Activated CD8-positive, alpha-beta memory T cell treated with anti-CD3 and anti-CD28 coated beads for 24 hours (primary cell): Measurements from ENCODE around the gene GSTT4.
"Not testable (repeated sequence)": the region's sequence is repeated elsewhere in the genome, so short reads cannot be mapped to it uniquely, and the experiment has no call there.

ENCODE experiments used
- DNase-seq: peaks from one replicate; pipeline ENCODE4 v3.0.0-alpha.2; 2020

GSTT4 gene

DNA sequence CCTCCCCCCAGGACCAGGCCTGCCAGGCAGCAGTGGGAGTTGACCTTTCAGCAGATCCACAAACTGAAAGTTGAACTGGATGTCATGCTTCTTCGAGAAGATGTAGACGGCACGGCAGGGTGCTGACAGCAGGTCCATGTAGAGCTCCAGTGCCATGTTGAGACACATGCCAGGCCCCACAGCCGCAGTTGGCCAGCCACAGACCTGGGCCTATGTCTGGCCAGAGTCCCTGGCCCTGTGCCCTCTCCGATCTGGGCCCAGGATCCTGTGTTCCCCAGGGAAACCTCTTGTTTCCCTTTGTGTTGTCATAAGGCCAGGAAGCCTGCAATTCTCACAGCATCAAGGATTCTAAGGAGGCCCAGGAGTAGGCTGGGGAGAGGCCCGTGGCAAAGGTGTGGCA, at the start of gene GSTT4:
Gene GSTT4 (minus strand): TSS at position 253 of the 400 bp plus-strand sequence. CDS start 97 bp downstream, at position 156.
- no peak for DNase-seq

DNA sequence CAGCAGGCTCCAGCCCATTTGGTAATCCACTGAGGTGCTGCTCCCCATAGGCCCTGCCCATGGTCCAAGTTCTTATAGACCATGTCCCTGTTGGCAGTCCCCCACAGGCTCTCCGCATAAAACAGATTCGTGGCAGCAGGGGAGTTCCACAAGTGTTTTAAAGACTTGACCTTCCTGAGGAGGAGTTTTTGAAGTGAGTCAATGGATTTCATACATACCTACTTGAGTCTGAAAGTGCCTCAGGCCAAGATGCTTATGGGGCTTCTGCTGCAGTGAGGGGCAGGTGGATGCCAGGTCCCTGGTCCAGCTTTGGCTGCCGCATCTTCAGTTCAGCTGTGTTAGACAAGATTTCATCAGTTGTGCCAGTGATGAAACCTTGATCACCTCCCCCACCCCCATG, 49.1 kb upstream of the GSTT4 start:
- no peak for DNase-seq

DNA sequence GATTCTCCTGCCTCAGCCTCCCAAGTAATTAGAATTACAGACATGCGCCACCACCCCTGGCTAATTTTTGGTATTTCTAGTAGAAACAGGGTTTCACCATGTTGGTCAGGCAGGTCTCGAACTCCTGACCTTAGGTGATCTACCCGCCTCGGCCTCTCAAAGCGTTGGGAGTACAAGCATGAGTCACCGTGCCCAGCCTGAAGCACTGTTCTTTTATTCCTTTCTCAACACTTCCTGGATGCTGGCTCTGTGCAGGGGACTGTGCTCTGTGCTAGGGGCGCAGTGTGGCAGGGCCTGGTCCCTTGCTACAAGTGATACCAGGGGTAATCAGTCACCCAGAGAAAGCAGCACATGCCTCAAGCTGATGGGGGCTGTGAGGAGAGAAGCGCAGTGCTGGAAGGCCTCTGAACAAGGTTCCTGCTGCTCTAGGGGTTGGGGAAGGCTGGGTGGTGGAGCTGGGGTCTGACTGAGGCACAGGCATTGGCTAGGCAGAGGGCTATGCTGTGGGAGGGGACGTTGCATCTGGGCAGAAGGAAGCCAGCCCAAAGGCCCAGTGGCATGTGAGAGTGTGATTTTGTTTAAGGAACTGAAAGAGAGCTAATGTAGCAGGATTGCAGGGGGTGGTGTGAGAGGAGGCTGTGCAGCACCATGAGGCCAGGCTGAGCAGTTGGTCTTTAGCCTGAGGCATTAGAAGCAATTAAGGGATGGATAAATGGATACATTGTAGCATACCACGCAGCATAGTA, 48.4 kb upstream of the GSTT4 start:
- DNase-seq: no peak

DNA sequence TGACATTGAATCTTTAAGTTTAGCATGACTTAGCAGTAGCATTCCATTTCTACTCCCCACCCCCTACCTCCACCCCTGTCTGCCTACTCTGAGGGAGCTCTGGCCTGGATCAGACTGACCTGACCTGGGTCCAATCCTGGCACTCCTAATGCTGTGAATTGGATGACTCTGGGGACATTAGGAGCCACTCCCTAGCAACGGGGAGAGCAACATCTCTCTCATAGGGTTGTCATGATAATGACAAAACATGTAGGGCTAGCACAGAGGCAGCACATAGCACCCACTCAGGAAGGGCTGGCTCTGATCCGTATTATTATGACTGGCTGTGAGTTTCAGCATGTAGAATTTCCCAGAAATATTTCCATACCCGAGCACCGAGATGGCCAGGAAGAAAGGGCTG, 46.3 kb upstream of the GSTT4 start:
- no peak for DNase-seq

DNA sequence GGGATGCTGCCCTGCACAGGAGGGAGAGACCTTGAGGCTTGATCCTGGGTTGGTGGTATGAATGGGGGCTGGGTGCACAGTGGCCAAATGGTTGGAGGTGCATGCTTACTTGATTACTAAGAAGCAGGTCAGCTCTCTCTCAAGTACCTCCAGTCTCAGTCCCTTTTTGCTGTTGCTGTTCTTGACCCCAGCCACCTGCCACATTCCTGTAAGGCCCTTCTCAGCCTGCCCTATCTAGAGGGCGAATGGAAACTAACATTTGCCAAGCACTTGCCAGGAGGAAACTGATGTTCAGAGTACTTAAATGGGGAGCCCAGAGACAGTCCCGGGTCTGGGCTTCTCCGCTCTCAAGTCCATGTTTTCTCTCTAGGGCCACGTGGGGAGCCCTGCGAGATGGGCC, 45.8 kb upstream of the GSTT4 start:
- DNase-seq: no peak

DNA sequence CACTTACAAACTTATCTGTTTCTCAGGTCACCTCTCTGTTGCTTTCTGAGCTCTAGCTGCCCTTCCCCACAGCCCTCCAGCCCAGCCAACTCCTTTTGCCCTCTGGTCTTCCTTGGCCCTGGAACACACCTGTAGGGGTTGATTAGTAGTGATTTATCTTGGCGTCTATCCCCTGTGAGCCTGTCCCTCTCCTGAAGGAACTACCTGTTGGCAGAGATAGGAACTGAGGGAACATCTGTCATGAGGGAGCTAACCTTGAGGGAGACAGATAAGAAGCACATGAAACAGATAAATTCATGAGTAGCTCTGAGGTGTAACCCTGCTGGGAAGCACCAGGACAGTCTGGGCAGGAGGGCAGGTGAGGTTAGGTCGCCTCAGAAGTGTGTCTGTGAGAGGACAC, 44.7 kb upstream of the GSTT4 start:
- DNase-seq: no peak

DNA sequence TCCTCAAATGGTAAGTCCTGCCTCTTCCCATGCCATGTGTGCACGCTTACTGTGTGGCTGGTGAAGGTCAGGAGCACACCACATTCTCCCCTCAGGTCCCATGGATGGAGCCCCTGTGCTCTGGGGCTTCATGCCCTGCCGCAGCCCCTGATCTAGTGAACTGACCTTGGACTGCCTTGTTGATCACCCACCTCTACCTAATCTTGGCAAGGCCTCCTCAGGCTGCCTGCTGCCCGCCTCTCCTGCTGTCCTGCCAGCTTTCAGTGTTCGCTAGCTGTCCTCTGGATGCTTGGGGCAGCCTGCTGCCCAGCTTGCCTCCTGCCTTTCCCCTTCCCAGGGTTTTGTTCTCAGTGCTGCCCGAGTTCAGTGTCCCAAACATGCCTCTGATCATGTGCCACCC, 44.0 kb upstream of the GSTT4 start:
- DNase-seq: no peak

DNA sequence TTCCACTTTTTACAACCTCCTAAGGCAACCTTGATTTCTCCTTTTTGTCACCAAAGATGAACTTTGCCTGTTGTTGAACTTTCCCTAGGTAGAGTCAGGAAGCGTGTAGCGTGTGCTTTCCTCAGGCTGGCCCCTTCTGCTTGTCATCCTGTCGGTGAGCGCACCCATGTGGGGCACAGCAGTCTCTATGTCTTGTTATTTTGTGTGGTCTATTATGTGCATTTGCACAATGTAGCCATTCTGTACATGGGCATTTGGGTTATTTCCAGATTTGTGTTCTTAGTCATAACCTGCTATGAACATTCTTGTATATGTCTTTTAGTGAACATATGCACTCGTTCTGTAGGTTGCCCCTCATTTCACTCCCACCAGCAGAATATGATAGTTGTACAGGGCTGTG, 40.8 kb upstream of the GSTT4 start:
- no peak for DNase-seq

DNA sequence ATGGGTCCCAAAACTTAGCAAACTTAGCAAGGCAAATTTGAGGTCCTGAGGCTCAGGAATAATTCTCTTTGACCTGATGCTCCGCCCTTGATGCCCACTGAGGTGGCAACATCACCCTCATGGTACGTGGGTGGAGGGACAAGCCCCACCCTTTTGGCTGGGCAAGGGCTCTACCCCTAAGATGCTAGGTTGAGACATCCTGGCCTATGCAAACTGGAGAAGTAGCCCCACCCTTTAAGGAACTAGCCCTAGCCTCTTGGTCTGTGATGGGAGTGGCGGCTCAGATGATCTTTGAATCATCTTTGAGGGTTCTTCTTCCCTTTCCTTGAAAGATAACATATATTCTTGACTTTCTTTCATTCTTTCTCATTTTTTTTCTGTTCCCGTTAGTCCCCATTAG, 38.7 kb upstream of the GSTT4 start:
- DNase-seq: no peak

DNA sequence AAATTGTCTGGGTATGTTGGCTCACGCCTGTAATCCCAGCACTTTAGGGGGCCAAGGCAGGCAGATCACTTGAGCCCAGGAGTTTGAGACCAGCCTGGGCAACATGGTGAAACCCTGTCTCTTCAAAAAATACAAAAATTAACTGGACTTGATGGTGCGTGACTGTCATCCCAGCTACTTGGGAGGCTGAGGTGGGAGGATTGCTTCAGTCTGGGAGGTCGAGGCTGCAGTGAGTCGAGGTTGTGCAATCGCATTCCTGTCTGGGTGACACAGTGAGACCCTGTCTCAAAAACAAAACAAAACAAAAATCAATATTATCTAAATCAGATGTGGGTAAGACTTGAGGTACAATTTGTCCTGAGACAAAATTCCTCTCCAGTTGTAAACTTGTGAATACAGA, 38.2 kb upstream of the GSTT4 start:
- DNase-seq: not testable (repeated sequence)

DNA sequence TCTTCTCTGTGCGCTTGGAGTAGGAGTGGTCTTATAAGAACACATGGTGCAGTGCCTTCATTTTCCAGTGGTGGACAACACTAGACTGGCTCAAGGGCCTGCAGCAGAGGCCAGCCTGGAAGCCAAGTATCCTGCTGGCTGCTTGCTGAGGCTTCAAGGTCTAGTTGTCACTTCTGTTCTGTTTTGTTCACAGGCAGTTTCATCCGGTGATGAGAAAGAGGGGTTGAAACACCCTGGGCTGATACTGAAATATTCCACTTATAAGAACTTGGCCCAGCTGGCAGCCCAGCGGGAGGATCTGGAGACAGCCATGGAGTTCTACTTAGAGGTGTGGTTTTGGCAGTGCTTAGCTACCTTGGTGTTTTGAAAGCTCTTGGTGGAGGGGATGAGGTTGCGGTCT, 35.7 kb upstream of the GSTT4 start:
- peak; percentile 33 for DNase-seq

DNA sequence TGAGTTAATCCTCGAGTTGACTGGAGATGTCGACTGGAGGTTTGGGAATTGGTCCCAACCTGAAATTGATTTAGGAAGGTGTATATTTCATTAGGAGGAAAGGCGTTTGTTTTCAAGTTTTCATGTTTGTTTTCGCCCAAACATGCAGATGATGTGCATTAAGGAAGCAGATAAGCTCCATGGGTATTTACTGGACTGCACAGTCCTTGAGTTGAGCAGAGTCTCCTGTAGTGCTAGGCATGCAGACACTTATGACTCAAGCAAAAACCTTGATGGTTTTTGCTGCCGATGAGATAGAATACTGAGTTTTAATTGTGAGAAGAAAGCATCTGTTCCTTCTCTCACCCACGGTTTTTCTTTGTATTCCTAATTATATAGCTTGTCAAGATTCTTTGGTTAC, 33.8 kb upstream of the GSTT4 start:
- DNase-seq: peak; percentile 15

DNA sequence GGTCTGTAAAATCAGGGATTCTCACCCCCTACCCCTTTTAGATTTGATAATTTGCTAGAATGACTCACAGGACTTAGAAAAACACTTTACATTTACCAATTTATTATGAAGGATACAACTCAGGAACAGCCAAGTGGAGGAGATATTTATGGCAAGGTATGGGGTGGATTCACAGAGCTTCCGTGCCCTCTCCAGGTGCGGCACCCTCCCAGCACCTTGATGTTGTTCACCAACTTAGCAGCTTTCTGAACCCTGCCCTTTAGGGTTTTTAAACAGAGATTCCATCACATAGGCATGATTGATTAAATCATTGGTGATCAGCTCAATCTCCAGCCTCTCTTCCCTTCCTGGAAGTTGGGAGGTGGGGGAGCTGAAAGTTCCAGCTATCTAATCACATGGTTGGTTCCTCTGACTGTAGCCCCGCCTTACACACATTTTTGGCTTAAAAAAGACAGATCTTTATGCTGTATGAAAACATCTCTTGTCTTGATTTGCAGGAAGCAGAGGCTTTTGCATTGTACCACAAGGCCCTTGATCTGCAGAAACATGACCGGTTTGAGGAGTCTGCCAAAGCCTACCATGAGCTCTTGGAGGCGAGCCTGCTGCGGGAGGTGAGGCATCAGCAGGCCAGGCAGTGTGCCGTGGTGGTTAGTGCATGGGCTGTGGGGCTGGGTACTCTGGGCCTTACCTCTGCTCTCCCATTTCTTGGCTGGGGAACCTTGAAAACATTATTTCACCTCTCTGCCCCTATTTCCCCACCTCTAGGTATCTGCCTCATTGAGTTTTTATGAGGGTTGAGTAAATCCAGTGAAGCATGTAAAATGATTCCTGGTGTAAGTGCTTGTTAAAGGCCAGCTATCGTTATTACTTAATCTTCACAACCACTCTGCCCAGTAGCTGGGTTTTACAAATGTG, 32.9 kb upstream of the GSTT4 start:
- no peak for DNase-seq

DNA sequence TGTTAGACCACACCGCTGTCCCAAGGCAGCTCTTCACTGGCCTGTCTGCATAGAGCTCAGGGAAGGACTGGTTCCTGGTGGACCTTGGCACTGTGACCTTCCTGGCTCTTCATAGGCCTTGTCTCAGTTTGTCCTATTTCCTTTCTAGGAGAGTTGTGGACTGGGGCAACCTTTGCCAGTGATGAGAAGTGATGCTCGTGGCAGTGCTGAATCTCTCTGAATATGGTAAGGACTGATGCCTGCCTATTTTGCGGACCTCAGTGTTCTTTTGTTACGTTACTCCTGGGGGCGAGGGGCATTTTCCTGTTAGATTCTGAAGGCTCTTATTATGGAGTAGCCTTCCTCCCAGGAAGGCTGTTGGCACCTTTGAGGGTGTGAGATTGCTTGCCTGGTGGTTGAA, 30.0 kb upstream of the GSTT4 start:
- no peak for DNase-seq

DNA sequence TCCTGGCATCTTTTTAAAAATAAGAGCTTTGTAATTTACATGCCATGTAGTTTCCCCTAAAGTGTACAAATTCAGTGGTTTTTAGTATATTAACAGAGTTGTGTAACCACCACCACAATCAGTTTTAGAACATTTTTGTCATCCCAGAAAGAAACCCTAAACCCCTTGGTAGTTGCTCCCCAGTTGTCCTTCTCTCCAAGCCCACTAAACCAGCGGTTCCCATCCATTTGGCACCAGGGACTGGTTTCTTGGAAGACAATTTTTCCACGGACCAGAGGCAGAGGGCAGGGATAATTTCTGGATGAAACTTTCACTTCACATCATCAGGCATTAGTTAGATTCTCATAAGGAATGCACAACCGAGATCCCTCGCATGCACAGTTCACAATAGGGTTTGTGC, 28.5 kb upstream of the GSTT4 start:
- no peak for DNase-seq

DNA sequence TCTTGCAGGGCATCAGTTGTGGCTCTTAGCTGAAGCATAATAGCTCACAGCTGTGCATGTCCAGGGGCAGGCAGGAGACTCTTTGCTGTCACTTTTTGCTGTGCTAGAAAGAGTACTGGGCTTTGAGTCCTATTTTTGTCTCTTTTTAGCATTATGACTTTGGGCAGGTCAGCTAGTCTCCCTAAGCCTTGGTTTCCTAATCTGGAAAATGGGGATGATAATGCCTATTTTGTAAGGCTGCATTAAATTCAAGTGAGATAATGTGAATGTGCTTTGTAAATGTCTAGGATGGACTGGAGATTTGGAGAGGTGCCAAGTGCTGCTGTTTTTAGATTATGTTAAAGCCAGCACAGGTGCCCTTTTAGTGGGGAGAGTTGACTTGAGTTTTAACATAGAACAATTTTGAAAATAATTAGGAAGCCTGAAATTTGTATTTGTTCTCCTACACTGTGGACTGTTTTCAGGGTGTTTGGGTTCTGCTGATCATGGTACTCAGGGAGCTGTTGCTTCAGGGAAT, 25.0 kb upstream of the GSTT4 start:
- DNase-seq: no peak

DNA sequence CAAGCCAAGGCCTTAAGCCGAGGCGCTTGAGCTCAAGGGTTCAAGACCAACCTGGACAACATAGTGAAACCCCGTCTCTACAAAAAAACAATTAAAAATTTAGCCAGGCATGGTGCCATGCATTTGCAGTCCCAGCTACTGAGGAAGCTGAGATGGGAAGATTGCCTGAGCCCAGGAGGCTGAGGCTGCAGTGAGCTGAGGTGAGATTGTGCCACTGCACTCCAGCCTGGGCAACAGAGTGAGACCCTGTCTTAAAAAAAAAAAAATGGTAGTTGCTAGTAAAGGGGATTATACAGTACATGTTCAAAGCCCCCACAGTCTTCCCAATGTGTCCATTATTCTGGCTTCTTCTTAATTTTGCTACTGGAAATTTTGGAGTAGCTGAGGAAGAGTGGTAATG, 24.1 kb upstream of the GSTT4 start:
- DNase-seq: no peak

DNA sequence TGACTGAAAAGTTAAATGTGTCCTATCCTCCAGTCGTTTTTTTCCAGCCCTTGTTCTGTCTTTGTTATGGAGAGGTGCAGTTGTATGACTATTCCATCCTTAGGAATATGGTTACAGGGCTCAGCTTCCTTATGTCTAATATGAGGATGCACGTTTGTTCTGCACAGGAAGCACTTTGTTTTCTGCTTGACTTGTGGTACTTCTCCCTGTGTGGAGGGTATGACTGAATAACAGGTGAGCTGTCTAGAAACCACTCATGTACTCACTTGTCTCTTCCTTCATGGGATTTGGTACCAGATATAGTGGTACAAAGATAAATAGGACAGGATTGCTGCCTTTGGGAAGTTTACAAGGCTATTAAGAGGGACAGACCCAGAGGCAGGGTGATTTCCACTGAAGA, 23.3 kb upstream of the GSTT4 start:
- DNase-seq: no peak

DNA sequence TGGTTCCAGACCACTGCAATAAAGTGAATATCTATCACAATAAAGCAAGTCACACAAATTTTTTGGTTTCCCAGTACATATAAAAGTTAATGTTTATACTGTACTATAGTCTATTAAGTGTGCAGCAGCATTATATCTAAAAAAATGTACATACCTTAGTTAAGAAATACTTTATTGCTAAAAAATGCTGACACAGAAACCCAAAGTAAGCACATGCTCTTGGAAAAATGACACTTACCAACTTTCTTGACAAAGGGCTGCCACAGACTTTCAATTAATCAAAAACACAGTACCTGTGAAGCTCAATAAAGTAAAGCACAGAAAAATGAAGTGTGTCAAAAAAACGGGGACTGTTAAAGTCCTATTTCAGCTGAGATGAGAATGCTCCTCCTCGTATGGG, 22.7 kb upstream of the GSTT4 start:
- DNase-seq: no peak

DNA sequence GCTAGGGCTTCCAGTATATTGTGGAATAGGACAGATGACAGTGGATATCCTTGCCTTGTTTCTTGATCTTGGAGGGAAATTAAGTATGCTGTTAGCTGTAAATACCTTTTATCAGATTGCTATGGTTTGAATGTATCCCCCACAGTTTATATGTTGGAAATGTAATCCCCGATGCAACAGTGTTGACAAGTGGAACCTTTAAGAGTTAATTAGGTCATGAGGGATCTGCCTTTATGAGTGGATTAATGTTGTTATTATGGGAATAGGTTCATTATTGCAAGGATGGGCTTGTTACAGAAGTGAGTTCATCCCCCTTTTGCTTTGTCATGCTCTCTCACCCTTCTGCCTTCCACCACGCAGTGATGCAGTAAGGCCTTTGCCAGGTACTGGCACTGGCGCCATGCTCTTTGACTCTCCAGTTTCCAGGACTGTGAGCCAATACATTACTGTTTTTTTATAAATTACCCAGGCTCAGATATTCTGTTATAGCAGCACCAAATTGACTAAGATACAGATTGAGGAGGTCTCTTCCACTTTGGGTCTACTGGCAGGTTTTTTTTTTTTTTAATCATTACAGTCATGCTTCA, 22.2 kb upstream of the GSTT4 start:
- no peak for DNase-seq

DNA sequence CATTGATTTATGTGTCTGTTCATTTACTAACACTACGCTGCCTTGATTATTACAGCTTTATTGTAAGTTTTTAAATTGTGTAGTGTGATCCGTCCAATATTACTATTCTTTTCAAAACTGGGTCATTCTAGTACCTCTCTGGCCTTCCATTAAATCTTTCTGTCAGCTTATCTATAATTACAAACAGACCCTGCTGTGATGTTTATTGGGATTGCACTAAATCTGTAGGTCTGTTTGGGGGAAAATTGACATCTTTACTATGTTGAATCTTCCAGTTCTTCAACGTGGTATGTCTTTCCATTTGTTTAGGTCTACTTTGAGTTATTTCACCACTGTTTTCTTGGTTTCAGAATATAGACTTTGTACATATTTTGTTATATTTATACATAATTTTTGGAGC, 21.5 kb upstream of the GSTT4 start:
- no peak for DNase-seq

DNA sequence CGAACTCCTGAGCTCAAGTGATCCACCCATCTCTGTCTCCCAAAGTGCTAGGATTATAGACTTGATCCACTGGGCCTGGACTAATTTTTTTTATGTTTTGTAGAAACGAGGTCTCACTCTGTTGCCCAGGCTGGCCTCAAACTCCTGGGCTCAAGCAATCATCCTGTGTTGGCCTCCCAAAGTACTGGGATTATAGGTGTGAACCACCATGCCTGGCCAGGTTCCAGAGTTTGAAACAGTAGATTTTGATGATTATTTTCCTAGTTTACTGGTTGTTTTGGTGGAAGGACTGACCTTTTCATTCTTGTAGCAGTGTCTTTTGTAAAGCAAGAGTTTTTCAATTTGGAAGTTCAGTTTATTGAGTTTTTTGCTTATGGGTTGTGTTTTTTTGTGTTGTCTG, 20.8 kb upstream of the GSTT4 start:
- no peak for DNase-seq

DNA sequence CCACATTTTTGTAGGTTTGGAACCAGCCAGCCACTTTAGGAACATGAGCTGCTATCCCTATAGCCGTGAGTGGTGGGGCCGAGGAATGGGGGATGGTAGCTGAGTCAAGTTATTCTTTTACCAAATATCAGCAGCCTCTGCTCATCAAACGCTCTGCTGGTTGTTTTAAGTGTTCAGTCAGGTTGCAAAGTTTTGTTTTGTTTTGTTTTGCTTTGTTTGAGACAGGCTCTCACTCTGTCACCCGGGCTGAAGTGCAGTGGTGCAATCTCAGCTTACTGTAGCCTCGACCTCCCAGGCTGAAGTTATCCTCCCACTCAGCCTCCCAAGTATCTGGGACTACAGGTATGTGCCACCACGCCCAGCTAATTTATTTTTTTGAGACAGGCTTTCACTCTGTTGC, 20.2 kb upstream of the GSTT4 start:
- DNase-seq: no peak

DNA sequence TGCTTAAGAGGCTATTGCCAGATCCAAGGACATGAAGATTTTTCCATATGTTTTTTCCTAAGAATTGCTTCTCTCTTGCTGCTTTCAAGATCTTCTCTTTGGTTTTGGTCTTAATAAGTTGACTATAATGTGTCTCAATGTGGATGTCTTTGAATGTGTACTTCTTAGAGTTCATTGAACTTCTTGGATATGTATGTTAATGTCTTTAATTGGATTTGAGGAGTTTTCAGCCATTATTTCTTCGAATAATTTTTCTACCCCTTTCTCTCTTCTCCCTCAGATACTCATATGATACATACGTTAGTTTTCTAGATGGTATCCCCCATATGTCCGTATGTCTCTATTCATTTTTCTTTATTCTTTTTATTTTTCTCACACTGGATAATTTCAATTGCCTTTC, 19.1 kb upstream of the GSTT4 start:
- no peak for DNase-seq
